H1 (cell line): ENCODE measurements around the gene CDIPT. TPM values are rescaled to one million over a fixed set of nuclear protein-coding genes. Genes with fewer than 3 reads are reported as not detected.
A peak's percentile ranks its signal among the peaks of the same experiment; 100 is the strongest.

ENCODE experiments used
- CTCF ChIA-PET: fragments of 300-600 bp; sonication (Branson Sonifier 250); formaldehyde crosslinking; loops from one replicate; lab custom pipeline; 2021; ENCODE audit not compliant: partially characterized antibody; lab: Charles Lee
- POLR2A ChIA-PET: fragments of 300-600 bp; sonication (Branson Sonifier 250); formaldehyde crosslinking; loops from one replicate; lab custom pipeline; 2021; ENCODE audit warnings: inconsistent platforms; ENCODE audit not compliant: partially characterized antibody; lab: Charles Lee
- DNase-seq, 2 experiments: peaks; one replicate each; pipeline versions ENCODE4 v3.0.0 to v3.0.0-alpha.2; 2010 to 2022; ENCODE audit warnings: low spot score in 2 of 2, low read depth in 1 of 2, mixed read lengths in 1 of 2
- FAIRE-seq: peaks from 2 replicates; lab custom pipeline; 2011; peaks lifted over from hg19 to GRCh38; lab: Jason Lieb, UNC
- H2AFZ ChIP-seq: 2 replicates; pipeline ENCODE4 v1.8.1; 2012; ENCODE audit warnings: low read length, inconsistent platforms
- H2AK5ac ChIP-seq: 2 replicates; pipeline ENCODE4 v1.6.1; 2013; ENCODE audit warnings: low read depth, low read length
- H2BK120ac ChIP-seq: replicated peaks from 2 replicates; pipeline ENCODE3; 2013; ENCODE audit warnings: low read depth, low read length, inconsistent platforms
- H2BK12ac ChIP-seq: 2 replicates; pipeline ENCODE4 v1.6.1; 2013; ENCODE audit warnings: low read depth, low read length
- H2BK15ac ChIP-seq: 2 replicates; pipeline ENCODE4 v1.6.1; 2013; ENCODE audit warnings: low read length
- H2BK20ac ChIP-seq: 2 replicates; pipeline ENCODE4 v1.6.1; 2013; ENCODE audit warnings: low read length
- H2BK5ac ChIP-seq: 2 replicates; pipeline ENCODE4 v1.6.1; 2013; ENCODE audit warnings: low read depth, low read length
- H3K14ac ChIP-seq: 2 replicates; pipeline ENCODE4 v1.6.1; 2013; ENCODE audit warnings: inconsistent platforms; ENCODE audit not compliant: insufficient read length
- H3K18ac ChIP-seq: 2 replicates; pipeline ENCODE4 v1.6.1; 2013; ENCODE audit warnings: low read length; ENCODE audit errors: extremely low read depth
- H3K23ac ChIP-seq: 2 replicates; pipeline ENCODE4 v1.6.1; 2013; ENCODE audit warnings: inconsistent platforms; ENCODE audit not compliant: insufficient read length
- H3K23me2 ChIP-seq: 2 replicates; pipeline ENCODE4 v1.6.1; 2013; ENCODE audit warnings: low read depth, low read length
- H3K27ac ChIP-seq: 2 replicates; pipeline ENCODE4 v1.6.1; 2011; ENCODE audit warnings: low read depth, low read length, inconsistent platforms
- H3K27me3 ChIP-seq, 4 experiments: replicated peaks in 1 of 4; 1 replicate in 1 of 4; 2 replicates in 3 of 4; pipeline versions ENCODE4 v1.6.1 to v1.8.1; 2011 to 2013; ENCODE audit warnings: low read length in 3 of 4, mild to moderate bottlenecking in 3 of 4, inconsistent platforms in 2 of 4, mixed read lengths in 2 of 4, moderate library complexity in 1 of 4; ENCODE audit not compliant: control insufficient read depth in 3 of 4, insufficient read depth in 3 of 4; ENCODE audit errors: extremely low read depth in 1 of 4
- H3K36me3 ChIP-seq, 4 experiments: 2 replicates each; pipeline versions ENCODE4 v1.6.1 to v1.8.1; 2011 to 2013; ENCODE audit warnings: mild to moderate bottlenecking in 4 of 4, low read length in 3 of 4, moderate library complexity in 2 of 4, control low read depth in 1 of 4, inconsistent platforms in 1 of 4; ENCODE audit not compliant: insufficient read depth in 4 of 4, control insufficient read depth in 2 of 4
- H3K4ac ChIP-seq: replicated peaks from 2 replicates; pipeline ENCODE3; 2013; ENCODE audit warnings: low read length, low read depth, mixed read lengths, inconsistent platforms; ENCODE audit not compliant: insufficient read length
- H3K4me1 ChIP-seq, 4 experiments: replicated peaks in 1 of 4; 1 replicate in 1 of 4; 2 replicates in 3 of 4; pipeline versions ENCODE4 v1.6.1 to v1.8.1; 2011 to 2013; ENCODE audit warnings: low read length in 3 of 4, inconsistent platforms in 2 of 4, mixed read lengths in 1 of 4; ENCODE audit not compliant: insufficient read depth in 4 of 4, control insufficient read depth in 3 of 4
- H3K4me2 ChIP-seq, 2 experiments: 2 replicates each; pipeline versions ENCODE4 v1.6.1 to v1.8.1; 2011 to 2013; ENCODE audit warnings: low read depth in 2 of 2, low read length in 2 of 2, control low read depth in 1 of 2, inconsistent platforms in 1 of 2, mild to moderate bottlenecking in 1 of 2; ENCODE audit not compliant: insufficient read depth in 1 of 2
- H3K4me3 ChIP-seq, 4 experiments: fragments of 200-600, 300-600 bp in 1 of 4; sonication (generic), shearing (Covaris generic), sonication (Bioruptor Twin) in 1 of 4; 2 replicates each; pipeline versions ENCODE4 v1.5.1 to v1.8.1; 2011 to 2016; ENCODE audit warnings: low read length in 4 of 4, low read depth in 3 of 4, control low read depth in 2 of 4, inconsistent platforms in 2 of 4, mild to moderate bottlenecking in 2 of 4, mixed read lengths in 1 of 4, moderate library complexity in 1 of 4; ENCODE audit not compliant: insufficient read depth in 2 of 4; ENCODE audit errors: extremely low read depth in 1 of 4
- H3K56ac ChIP-seq: replicated peaks from 2 replicates; pipeline ENCODE3; 2013; ENCODE audit warnings: low read depth, mild to moderate bottlenecking, mixed read lengths, low read length, inconsistent platforms; ENCODE audit not compliant: insufficient read length
- H3K79me1 ChIP-seq: 2 replicates; pipeline ENCODE4 v1.6.1; 2013; ENCODE audit warnings: low read depth, low read length, control low read depth
- H3K79me2 ChIP-seq, 2 experiments: 2 replicates each; pipeline versions ENCODE4 v1.6.1 to v1.8.1; 2012 to 2013; ENCODE audit warnings: low read length in 2 of 2, mild to moderate bottlenecking in 2 of 2, inconsistent platforms in 1 of 2; ENCODE audit not compliant: insufficient read depth in 2 of 2, control insufficient read depth in 1 of 2
- H3K9ac ChIP-seq, 4 experiments: replicated peaks in 1 of 4; 1 replicate in 1 of 4; 2 replicates in 3 of 4; pipeline versions ENCODE4 v1.6.1 to v1.8.1; 2011 to 2013; ENCODE audit warnings: low read depth in 3 of 4, low read length in 3 of 4, control low read depth in 2 of 4, mild to moderate bottlenecking in 2 of 4, moderate library complexity in 2 of 4, inconsistent platforms in 1 of 4; ENCODE audit errors: extremely low read depth in 1 of 4
- H3K9me3 ChIP-seq, 2 experiments: 2 replicates each; pipeline versions ENCODE4 v1.6.1 to v1.8.1; 2012 to 2013; ENCODE audit warnings: mild to moderate bottlenecking in 2 of 2, moderate library complexity in 2 of 2, control low read depth in 1 of 2, inconsistent platforms in 1 of 2, low read depth in 1 of 2, low read length in 1 of 2, mixed read lengths in 1 of 2; ENCODE audit not compliant: insufficient read depth in 2 of 2
- H4K20me1 ChIP-seq, 2 experiments: replicated peaks in 1 of 2; 2 replicates each; pipeline versions ENCODE3 to v1.8.1; 2011 to 2013; ENCODE audit warnings: inconsistent platforms in 2 of 2, low read length in 2 of 2, mild to moderate bottlenecking in 1 of 2; ENCODE audit not compliant: insufficient read depth in 2 of 2, control insufficient read depth in 1 of 2
- H4K5ac ChIP-seq: 2 replicates; pipeline ENCODE4 v1.6.1; 2013; ENCODE audit warnings: low read length, low read depth, mixed read lengths, inconsistent platforms; ENCODE audit not compliant: insufficient read length
- H4K8ac ChIP-seq: 2 replicates; pipeline ENCODE4 v1.8.0; 2013; ENCODE audit warnings: mild to moderate bottlenecking, moderate library complexity, low read length, inconsistent platforms; ENCODE audit not compliant: insufficient read depth; ENCODE audit errors: extremely low read depth
- H4K91ac ChIP-seq: replicated peaks from 2 replicates; pipeline ENCODE3; 2013; ENCODE audit warnings: low read length, mixed read lengths, inconsistent platforms; ENCODE audit not compliant: insufficient read length
- CHD1 ChIP-seq: IDR thresholded peaks from 2 replicates; pipeline ENCODE4 v1.6.1; 2012; ENCODE audit warnings: low read depth, low read length, improper control_type of control experiment
- WGBS, 2 experiments: shearing (Covaris generic) in 1 of 2; methylation state at CpG; one replicate each; pipeline versions ENCODE4 v1.1.6 to v1.1.7; 2013 to 2015; ENCODE audit warnings: low lambda C conversion rate in 2 of 2, mixed read lengths in 2 of 2, inconsistent platforms in 1 of 2, low coverage in 1 of 2, missing lambda C conversion rate in 1 of 2; ENCODE audit not compliant: insufficient replicate concordance in 2 of 2, insufficient coverage in 1 of 2, insufficient read length in 1 of 2; ENCODE audit errors: extremely low coverage in 1 of 2, missing lambda C conversion rate in 1 of 2; 5-methylcytosine and 5-hydroxymethylcytosine counted together
- polyA plus RNA-seq, 7 experiments: library from polyadenylated mRNA; depleted of rRNA in 3 of 7; stranded (reverse) in 5 of 7; unstranded in 2 of 7; fragments of >200 nt in 5 of 7; fragments of 200-250 nt in 2 of 7; gene quantifications; 1 replicate in 5 of 7; 2 replicates in 1 of 7; 4 replicates in 1 of 7; pipeline versions ENCODE4 v1.2.1 to v1.2.3, GENCODE V29; 2011 to 2013; ENCODE audit warnings: missing spikeins in 2 of 7, mixed read lengths in 2 of 7
- total RNA-seq: library from RNA; stranded (reverse); fragmentation: NEBNext Ultra II Directional; extraction: Animal tissue kit (Norgen Biotek cat#: 25700); gene quantifications from 2 replicates; pipeline ENCODE4 v1.2.1, GENCODE V29; 2021

The CDIPT gene
- total and polyA plus RNA-seq, 2 of the 8 experiments (the other 6 are each of a cell fraction or from before 2014, with no cell fraction given), result 69.2 to 140 TPM

- TF ChIP-seq CHD1, result no peak
- no peak for DNase-seq
- no peak overlapping the region for H4K5ac ChIP-seq
- no peak overlapping the region for H2BK20ac ChIP-seq
- H3K23ac ChIP-seq, result no peak overlapping the region
- H3K4ac ChIP-seq, result no peak overlapping the region
- no peak overlapping the region for H2BK120ac ChIP-seq
- H4K91ac ChIP-seq, result no peak overlapping the region
- H3K27ac ChIP-seq, result no peak overlapping the region
- peak overlapping the region; percentile 82; the same call in 1 of the 2 replicates for H2AK5ac ChIP-seq
- no peak overlapping the region for H3K4me3 ChIP-seq
- no peak overlapping the region for H2AFZ ChIP-seq
- ChIA-PET CTCF (interaction anchor here (0.8 to 17.5 kb wide), 3 partner anchors 10 to 28 kb away, joined by 3 to 212 read pairs (median 4); no protein-coding TSS in a partner anchor), POLR2A (interaction anchor here (0.6 to 16.6 kb wide), 9 partner anchors 10 to 181 kb away, joined by 3 to 167 read pairs (median 6); no protein-coding TSS in a partner anchor)
- peaks cover 5% of the 10 kb centered on the region; the same call in 1 of the 2 replicates for H3K79me1 ChIP-seq
- FAIRE-seq, result no peak
- H3K23me2 ChIP-seq, result no peaks in the 10 kb centered on the region; the same call in none of the 2 replicates
- no peaks in the 10 kb centered on the region for H3K27me3 ChIP-seq
- peak overlapping the region; percentile 39; the same call in 1 of the 2 replicates for H2BK5ac ChIP-seq
- H3K4me1 ChIP-seq, result peaks cover 0 to 8% (median 3%) of the 10 kb centered on the region in 4 experiments; a peak in 5 of 7 replicates
- no peaks in the 10 kb centered on the region for H3K9me3 ChIP-seq
- no peak overlapping the region for H4K8ac ChIP-seq
- H2BK12ac ChIP-seq, result no peak overlapping the region
- H3K36me3 ChIP-seq, result peaks cover under 1 to 7% (median 6%) of the 10 kb centered on the region in 4 experiments; a peak in 7 of 8 replicates
- no peak overlapping the region for H2BK15ac ChIP-seq
- H3K18ac ChIP-seq, result no peak overlapping the region
- no peak overlapping the region for H3K56ac ChIP-seq
- peaks cover 0 to 2% of the 10 kb centered on the region in 2 experiments for H4K20me1 ChIP-seq
- H3K4me2 ChIP-seq, result no peak overlapping the region
- no peaks in the 10 kb centered on the region for H3K79me2 ChIP-seq
- 92% methylated on average over 7 of the region's 7 CpGs; no CpG with 5 or more reads in 1 of the 2 experiments for WGBS, 2 experiments
- H3K9ac ChIP-seq, result no peak overlapping the region
- no peak overlapping the region for H3K14ac ChIP-seq
Observed at GRCh38 chr16:29824589-29825144, 38.4 kb downstream of the CDIPT start.
